ENCODE measurements around the gene PSMB8.
"Not testable (repeated sequence)": the region's sequence is repeated elsewhere in the genome, so short reads cannot be mapped to it uniquely, and the experiment has no call there.

- TF ChIP-seq CTCF, POLR2AphosphoS5, POLR2A (IDR thresholded peaks at IDR 0.05): not testable (repeated sequence)
Measured at GRCh38 chr6:32880962-32881361, 37.1 kb upstream of the PSMB8 start.

Data from upper lobe of left lung (tissue), 4 donors.